Esophagus squamous epithelium (tissue), 5 donors: Measurements from ENCODE around the gene TFAP2C. TPM values are rescaled to one million over a fixed set of nuclear protein-coding genes. Genes with fewer than 3 reads are reported as not detected.

ENCODE experiments used
- DNase-seq: peaks from one replicate; lab custom pipeline; 2025; lab: John Stamatoyannopoulos, UW
- H3K27ac ChIP-seq, 4 donors: fragments of 200-600 bp; sonication (generic); one replicate each; pipeline ENCODE4 v1.5.1; 2016 to 2019; ENCODE audit warnings: mild to moderate bottlenecking in 1 of 4
- H3K27me3 ChIP-seq, 4 donors: fragments of 200-600 bp; sonication (generic); 1 replicate in 3 of 4; 2 replicates in 1 of 4; pipeline versions ENCODE4 v1.5.1 to v1.6.0; 2017 to 2021; ENCODE audit warnings: antibody characterized with exemption in 1 of 4
- H3K36me3 ChIP-seq, 3 donors: fragments of 200-600 bp; sonication (generic); one replicate each; pipeline ENCODE4 v1.5.1; 2016 to 2019
- H3K4me1 ChIP-seq, 3 donors: fragments of 200-600 bp; sonication (generic); one replicate each; pipeline ENCODE4 v1.5.1; 2017 to 2019
- H3K4me3 ChIP-seq, 4 donors: fragments of 200-600 bp; sonication (generic); 1 replicate in 3 of 4; 2 replicates in 1 of 4; pipeline ENCODE4 v1.5.1; 2016 to 2019; ENCODE audit warnings: mild to moderate bottlenecking in 2 of 4, moderate library complexity in 1 of 4
- H3K9me3 ChIP-seq, 3 donors: fragments of 200-600 bp; sonication (generic); one replicate each; pipeline ENCODE4 v1.5.1; 2016 to 2019
- POLR2A ChIP-seq, 4 donors: fragments of 450-650 bp; IDR thresholded peaks; one replicate each; pipeline ENCODE4 v1.6.1; 2017; ENCODE audit warnings: antibody characterized with exemption in 4 of 4, mild to moderate bottlenecking in 4 of 4, moderate library complexity in 3 of 4
- WGBS, 2 donors: methylation state at CpG; one replicate each; pipeline ENCODE4 v1.1.5; 2018; 5-methylcytosine and 5-hydroxymethylcytosine counted together
- intact Hi-C: fragments of 100-400 bp; cut with DNase I; formaldehyde crosslinking; loops from one replicate; pipeline ENCODE4 v1.15.0; 2022
- total RNA-seq, 4 donors: library from RNA; depleted of rRNA; stranded (reverse); fragments of >200 nt; gene quantifications; one replicate each; pipeline ENCODE4 v1.1.0, GENCODE V29; 2016
- TF ChIP-seq, protein P1 (sequence below), 6 experiments: fragments of 450-650 bp in 4 of 6; fragments of 200-600 bp in 2 of 6; sonication (generic) in 2 of 6; IDR thresholded peaks; one replicate each; pipeline ENCODE4 v1.5.1; 2016 to 2019; ENCODE audit warnings: antibody characterized with exemption in 6 of 6, mild to moderate bottlenecking in 4 of 6, moderate library complexity in 4 of 6
- donor health status: DM: yes; HTN: yes; CAD: no.

The TFAP2C gene
- total RNA-seq, 4 donors from 2014 or later, result 25.9 to 34.8 (median 31.8) TPM

DNA sequence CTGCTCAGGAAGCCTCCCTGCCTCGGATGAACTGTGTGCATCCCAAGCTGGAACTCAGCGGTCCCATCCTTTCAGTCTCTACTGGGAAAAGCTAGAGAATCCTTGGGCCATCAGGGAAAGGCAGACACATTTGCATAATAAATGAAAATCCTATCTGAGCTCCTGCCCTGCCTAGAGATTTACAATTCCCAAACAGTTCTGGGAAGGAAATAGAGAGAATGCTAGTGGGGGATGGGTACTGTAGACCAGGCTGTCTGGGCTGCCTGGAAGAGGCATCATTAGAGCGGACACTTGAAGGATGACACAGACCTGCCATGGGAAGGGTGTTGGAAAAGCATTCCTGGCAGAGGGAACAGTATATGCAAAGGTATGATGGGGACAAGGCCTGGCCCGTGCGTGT lies 44.3 kb downstream of the TFAP2C start:
- no peak for DNase-seq
- 81 to 90% methylated on average over 4 to 5 of the region's 5 CpGs for WGBS, 2 donors
- Histone ChIP-seq H3K27ac (no peak overlapping the region), H3K36me3 (no peaks in the 10 kb centered on the region), H3K4me1 (no peaks in the 10 kb centered on the region), H3K27me3 (no peaks in the 10 kb centered on the region), H3K4me3 (no peak overlapping the region), H3K9me3 (no peaks in the 10 kb centered on the region)
- intact Hi-C loops, result no loop called here
- TF ChIP-seq, protein P1, sequence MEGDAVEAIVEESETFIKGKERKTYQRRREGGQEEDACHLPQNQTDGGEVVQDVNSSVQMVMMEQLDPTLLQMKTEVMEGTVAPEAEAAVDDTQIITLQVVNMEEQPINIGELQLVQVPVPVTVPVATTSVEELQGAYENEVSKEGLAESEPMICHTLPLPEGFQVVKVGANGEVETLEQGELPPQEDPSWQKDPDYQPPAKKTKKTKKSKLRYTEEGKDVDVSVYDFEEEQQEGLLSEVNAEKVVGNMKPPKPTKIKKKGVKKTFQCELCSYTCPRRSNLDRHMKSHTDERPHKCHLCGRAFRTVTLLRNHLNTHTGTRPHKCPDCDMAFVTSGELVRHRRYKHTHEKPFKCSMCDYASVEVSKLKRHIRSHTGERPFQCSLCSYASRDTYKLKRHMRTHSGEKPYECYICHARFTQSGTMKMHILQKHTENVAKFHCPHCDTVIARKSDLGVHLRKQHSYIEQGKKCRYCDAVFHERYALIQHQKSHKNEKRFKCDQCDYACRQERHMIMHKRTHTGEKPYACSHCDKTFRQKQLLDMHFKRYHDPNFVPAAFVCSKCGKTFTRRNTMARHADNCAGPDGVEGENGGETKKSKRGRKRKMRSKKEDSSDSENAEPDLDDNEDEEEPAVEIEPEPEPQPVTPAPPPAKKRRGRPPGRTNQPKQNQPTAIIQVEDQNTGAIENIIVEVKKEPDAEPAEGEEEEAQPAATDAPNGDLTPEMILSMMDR (IDR thresholded peaks at IDR 0.05), result no peak
- no peak for TF ChIP-seq POLR2A (IDR thresholded peaks at IDR 0.05)

DNA sequence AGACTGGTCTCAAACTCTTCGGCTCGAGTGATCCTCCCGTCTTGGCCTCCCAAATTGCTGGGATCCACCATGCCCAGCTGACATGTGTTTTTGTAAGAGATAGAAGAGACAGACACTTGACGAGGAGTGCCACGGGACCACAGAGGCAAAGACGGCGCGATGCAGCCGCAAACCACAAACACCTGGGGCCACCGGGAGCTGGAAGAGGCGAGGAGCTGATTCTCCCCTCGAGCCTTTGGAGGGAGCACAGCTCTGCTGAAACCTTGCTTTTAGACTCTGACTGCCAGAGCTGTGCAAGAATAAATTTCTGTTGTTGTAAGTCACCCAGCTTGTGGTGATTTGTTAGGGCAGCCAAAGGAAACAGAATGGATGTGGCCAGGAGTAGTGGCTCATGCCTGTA lies 46.9 kb downstream of the TFAP2C start:
- 80 to 82% methylated on average over 6 to 10 of the region's 12 CpGs for WGBS, 2 donors
- TF ChIP-seq, protein P1 (IDR thresholded peaks at IDR 0.05), result no peak
- TF ChIP-seq POLR2A (IDR thresholded peaks at IDR 0.05), result no peak
- H3K27me3 ChIP-seq, result peaks cover 0 to 9% (median 0%) of the 10 kb centered on the region in 4 donors

GRCh38 chr20:56676679-56677078 lies 47.6 kb downstream of the TFAP2C start:
- Histone ChIP-seq H3K27me3 (peaks cover 0 to 9% (median 0%) of the 10 kb centered on the region in 4 donors), H3K4me3 (no peak overlapping the region), H3K9me3 (no peaks in the 10 kb centered on the region), H3K27ac (no peak overlapping the region), H3K4me1 (no peaks in the 10 kb centered on the region), H3K36me3 (no peaks in the 10 kb centered on the region)
- TF ChIP-seq, protein P1 (IDR thresholded peaks at IDR 0.05), result no peak
- TF ChIP-seq POLR2A (IDR thresholded peaks at IDR 0.05), result no peak
- 46 to 81% methylated on average over 4 of the region's 10 CpGs for WGBS, 2 donors
- intact Hi-C loops, result no loop called here
- no peak for DNase-seq

More for the DNA sequence above, 46.9 kb downstream of the TFAP2C start:
- DNase-seq, result no peak
- H3K4me3 ChIP-seq, result no peak overlapping the region
- H3K27ac ChIP-seq, result no peak overlapping the region
- no peaks in the 10 kb centered on the region for H3K4me1 ChIP-seq
- intact Hi-C loops, result no loop called here
- H3K9me3 ChIP-seq, result no peaks in the 10 kb centered on the region
- no peaks in the 10 kb centered on the region for H3K36me3 ChIP-seq

DNA sequence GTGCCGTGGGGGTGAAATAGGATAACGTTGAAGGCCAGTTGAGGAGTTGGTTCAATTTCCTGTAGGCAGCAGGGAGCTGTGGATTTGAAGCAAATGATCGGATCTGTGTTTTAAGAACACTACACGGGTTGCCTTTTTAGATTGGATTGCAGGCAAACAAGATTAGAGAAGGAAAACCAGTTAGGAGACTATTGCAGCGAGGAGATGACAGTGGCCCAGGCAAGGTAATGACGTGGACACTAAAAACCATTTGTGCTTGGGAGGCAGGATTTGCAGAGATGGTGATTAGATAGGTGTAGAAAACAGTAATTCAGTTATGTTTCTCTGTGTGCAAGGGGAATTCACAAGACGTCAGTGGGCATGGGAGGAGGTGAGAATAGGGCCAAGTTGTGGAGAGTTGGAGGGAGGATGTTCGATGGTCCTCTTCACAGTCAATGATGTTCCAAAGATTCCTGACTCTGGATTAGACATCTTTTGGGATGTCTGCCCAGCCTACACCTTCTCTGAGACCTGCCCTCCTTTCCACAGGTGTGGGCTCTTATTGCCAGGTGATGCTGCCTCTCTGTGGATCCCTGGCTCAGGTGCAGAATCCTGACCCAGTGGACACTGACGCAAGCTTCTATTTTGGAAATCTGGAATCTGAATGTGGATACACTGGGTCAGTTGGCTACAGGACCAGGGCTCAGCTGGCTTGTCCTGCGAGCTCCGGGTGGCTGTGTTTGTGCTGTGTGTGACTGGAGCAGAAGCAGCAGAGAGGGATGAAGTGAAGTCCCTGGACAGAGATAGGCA lies 54.2 kb downstream of the TFAP2C start:
- Histone ChIP-seq H3K4me1 (no peaks in the 10 kb centered on the region), H3K9me3 (no peaks in the 10 kb centered on the region), H3K27me3 (peaks cover 0 to 9% (median 0%) of the 10 kb centered on the region in 4 donors), H3K36me3 (no peaks in the 10 kb centered on the region), H3K27ac (no peak overlapping the region), H3K4me3 (no peak overlapping the region)
- intact Hi-C loops, result no loop called here
- WGBS, 2 donors, result 64 to 65% methylated on average over 10 to 11 of the region's 11 CpGs
- no peak for DNase-seq
- TF ChIP-seq, protein P1 (IDR thresholded peaks at IDR 0.05), result no peak
- TF ChIP-seq POLR2A (IDR thresholded peaks at IDR 0.05), result no peak

- no peak overlapping the region for H3K27ac ChIP-seq
- TF ChIP-seq, protein P1 (IDR thresholded peaks at IDR 0.05), result no peak
- no peak for TF ChIP-seq POLR2A (IDR thresholded peaks at IDR 0.05)
- 80% methylated on average over 10 to 13 of the region's 16 CpGs for WGBS, 2 donors
Measured at GRCh38 chr20:56685879-56686278, 56.8 kb downstream of the TFAP2C start.

More at GRCh38 chr20:56685879-56686278, 56.8 kb downstream of the TFAP2C start:
- Histone ChIP-seq H3K4me3 (no peak overlapping the region), H3K4me1 (peaks cover 5 to 22% (median 18%) of the 10 kb centered on the region in 3 donors), H3K27me3 (peaks cover 0 to 19% (median 0%) of the 10 kb centered on the region in 4 donors), H3K9me3 (no peaks in the 10 kb centered on the region), H3K36me3 (no peaks in the 10 kb centered on the region)
- DNase-seq, result no peak
- intact Hi-C loops, result no loop called here
